Common myeloid progenitor, CD34-positive (primary cell): ENCODE results near the gene CHSY1. TPM values are rescaled to one million over a fixed set of nuclear protein-coding genes. Genes with fewer than 3 reads are reported as not detected.
A peak's percentile ranks its signal among the peaks of the same experiment; 100 is the strongest.

Experiments used
- CTCF ChIA-PET: fragments of 350-600 bp; sonication (Branson Sonifier 250); formaldehyde crosslinking; loops from one replicate; lab custom pipeline; 2021; ENCODE audit warnings: antibody characterized with exemption; lab: Charles Lee
- POLR2A ChIA-PET: fragments of 350-600 bp; sonication (Branson Sonifier 250); formaldehyde crosslinking; loops from one replicate; lab custom pipeline; 2021; ENCODE audit warnings: antibody characterized with exemption; lab: Charles Lee
- DNase-seq, 3 donors: peaks; one replicate each; pipeline versions ENCODE4 v3.0.0 to v3.0.0-alpha.2; 2013
- H3K27ac ChIP-seq, 2 experiments: 1 replicate in 1 of 2; 2 replicates in 1 of 2; pipeline ENCODE4 v1.7.0; 2013; ENCODE audit warnings: inconsistent platforms in 2 of 2, low read length in 2 of 2, mild to moderate bottlenecking in 2 of 2, low read depth in 1 of 2, moderate library complexity in 1 of 2; ENCODE audit not compliant: severe bottlenecking in 2 of 2, insufficient read depth in 1 of 2, poor library complexity in 1 of 2
- H3K27me3 ChIP-seq, 5 experiments: replicated peaks in 2 of 5; 1 replicate in 3 of 5; 2 replicates in 2 of 5; pipeline versions ENCODE4 v1.6.1 to v1.7.0; 2013; ENCODE audit warnings: low read length in 4 of 5, mild to moderate bottlenecking in 2 of 5, moderate library complexity in 2 of 5, inconsistent platforms in 1 of 5; ENCODE audit not compliant: insufficient read depth in 5 of 5, control insufficient read depth in 4 of 5
- H3K36me3 ChIP-seq, 4 experiments: 1 replicate in 2 of 4; 2 replicates in 2 of 4; pipeline versions ENCODE4 v1.6.1 to v1.7.0; 2013; ENCODE audit warnings: low read length in 3 of 4, control low read depth in 1 of 4, mild to moderate bottlenecking in 1 of 4; ENCODE audit not compliant: control insufficient read depth in 4 of 4, insufficient read depth in 4 of 4
- H3K4me1 ChIP-seq, 4 experiments: 1 replicate in 3 of 4; 2 replicates in 1 of 4; pipeline versions ENCODE4 v1.6.1 to v1.7.1; 2013; ENCODE audit warnings: low read length in 3 of 4, mild to moderate bottlenecking in 3 of 4, control low read depth in 1 of 4, inconsistent platforms in 1 of 4, moderate library complexity in 1 of 4; ENCODE audit not compliant: control insufficient read depth in 4 of 4, insufficient read depth in 4 of 4; ENCODE audit errors: control extremely low read depth in 1 of 4
- H3K4me3 ChIP-seq, 7 experiments: 1 replicate in 4 of 7; 2 replicates in 3 of 7; pipeline versions ENCODE4 v1.5.1 to v1.7.0; 2013; ENCODE audit warnings: mild to moderate bottlenecking in 7 of 7, low read length in 6 of 7, moderate library complexity in 6 of 7, inconsistent platforms in 2 of 7, low read depth in 2 of 7, control low read depth in 1 of 7; ENCODE audit not compliant: insufficient read depth in 4 of 7, control insufficient read depth in 1 of 7; ENCODE audit errors: extremely low read depth in 1 of 7
- H3K9me3 ChIP-seq, 5 experiments: 1 replicate in 4 of 5; 2 replicates in 1 of 5; pipeline versions ENCODE4 v1.6.1 to v1.7.1; 2013; ENCODE audit warnings: low read length in 4 of 5, mild to moderate bottlenecking in 2 of 5, inconsistent platforms in 1 of 5, low read depth in 1 of 5, moderate library complexity in 1 of 5; ENCODE audit not compliant: control insufficient read depth in 4 of 5, insufficient read depth in 2 of 5; ENCODE audit errors: control extremely low read depth in 1 of 5
- WGBS: methylation state at CpG from one replicate; pipeline ENCODE4 v1.1.5; 2013; ENCODE audit not compliant: insufficient coverage; 5-methylcytosine and 5-hydroxymethylcytosine counted together
- polyA plus RNA-seq: library from polyadenylated mRNA; unstranded; fragments of 120-200 nt; gene quantifications from one replicate; pipeline ENCODE4 v1.2.1, GENCODE V29; 2013

Gene CHSY1, protein sequence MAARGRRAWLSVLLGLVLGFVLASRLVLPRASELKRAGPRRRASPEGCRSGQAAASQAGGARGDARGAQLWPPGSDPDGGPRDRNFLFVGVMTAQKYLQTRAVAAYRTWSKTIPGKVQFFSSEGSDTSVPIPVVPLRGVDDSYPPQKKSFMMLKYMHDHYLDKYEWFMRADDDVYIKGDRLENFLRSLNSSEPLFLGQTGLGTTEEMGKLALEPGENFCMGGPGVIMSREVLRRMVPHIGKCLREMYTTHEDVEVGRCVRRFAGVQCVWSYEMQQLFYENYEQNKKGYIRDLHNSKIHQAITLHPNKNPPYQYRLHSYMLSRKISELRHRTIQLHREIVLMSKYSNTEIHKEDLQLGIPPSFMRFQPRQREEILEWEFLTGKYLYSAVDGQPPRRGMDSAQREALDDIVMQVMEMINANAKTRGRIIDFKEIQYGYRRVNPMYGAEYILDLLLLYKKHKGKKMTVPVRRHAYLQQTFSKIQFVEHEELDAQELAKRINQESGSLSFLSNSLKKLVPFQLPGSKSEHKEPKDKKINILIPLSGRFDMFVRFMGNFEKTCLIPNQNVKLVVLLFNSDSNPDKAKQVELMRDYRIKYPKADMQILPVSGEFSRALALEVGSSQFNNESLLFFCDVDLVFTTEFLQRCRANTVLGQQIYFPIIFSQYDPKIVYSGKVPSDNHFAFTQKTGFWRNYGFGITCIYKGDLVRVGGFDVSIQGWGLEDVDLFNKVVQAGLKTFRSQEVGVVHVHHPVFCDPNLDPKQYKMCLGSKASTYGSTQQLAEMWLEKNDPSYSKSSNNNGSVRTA
- 38.0 TPM for polyA plus RNA-seq

DNA sequence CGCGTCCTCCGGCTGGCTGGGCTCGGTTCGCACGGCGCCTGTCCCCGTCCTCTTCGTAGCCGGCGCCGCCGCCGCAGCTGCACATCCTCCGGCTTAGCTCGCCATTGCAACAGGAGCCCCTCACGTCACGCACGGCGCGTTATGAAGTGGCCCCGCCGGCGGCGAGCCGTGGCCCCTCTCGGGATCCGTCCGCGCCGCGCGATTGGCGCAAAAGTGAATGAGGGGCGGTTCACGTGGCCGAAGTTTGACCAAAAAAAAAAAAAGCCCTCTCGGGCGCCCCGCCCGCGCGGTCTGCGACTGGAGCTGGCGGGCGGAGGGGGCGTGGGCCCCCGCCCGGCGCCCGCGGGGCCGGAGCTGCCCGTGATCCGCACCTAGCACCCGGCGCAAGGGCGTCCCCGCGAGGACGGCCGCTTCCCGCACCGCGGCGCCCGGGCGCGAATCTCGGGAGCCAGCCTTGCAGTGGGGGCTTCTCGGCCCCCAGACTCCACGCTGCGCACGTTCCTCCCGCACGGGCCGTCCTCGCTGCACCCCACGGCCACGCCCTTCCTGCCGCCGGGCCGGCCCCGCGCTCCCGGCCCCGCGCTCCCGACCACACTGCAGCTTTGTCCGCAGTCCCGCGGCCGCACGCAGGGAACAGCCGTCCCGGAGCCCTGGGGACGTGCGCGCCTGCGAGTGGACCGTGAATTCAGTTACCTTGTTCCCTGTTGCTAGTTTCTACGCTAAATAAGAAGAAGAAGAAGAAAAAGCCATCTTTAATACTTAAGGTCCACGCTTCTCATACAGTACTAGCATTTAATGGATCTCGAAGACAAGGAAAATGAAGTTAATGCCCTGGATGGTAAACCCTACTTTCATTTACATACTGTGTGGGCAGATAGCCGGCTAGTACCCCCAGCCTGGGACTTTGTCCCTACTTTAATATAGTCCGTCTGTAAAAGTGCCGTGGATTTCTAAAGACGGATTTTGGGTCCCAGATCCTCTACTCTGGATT is at the start of gene CHSY1:
CHSY1 (minus strand) TSS at position 219 of the 991 bp plus-strand sequence. CDS start 592 bp downstream, outside the sequence.
- H3K4me3 ChIP-seq: peak within 1 kb of the TSS; percentile 75 to 92 (median 86)

DNA sequence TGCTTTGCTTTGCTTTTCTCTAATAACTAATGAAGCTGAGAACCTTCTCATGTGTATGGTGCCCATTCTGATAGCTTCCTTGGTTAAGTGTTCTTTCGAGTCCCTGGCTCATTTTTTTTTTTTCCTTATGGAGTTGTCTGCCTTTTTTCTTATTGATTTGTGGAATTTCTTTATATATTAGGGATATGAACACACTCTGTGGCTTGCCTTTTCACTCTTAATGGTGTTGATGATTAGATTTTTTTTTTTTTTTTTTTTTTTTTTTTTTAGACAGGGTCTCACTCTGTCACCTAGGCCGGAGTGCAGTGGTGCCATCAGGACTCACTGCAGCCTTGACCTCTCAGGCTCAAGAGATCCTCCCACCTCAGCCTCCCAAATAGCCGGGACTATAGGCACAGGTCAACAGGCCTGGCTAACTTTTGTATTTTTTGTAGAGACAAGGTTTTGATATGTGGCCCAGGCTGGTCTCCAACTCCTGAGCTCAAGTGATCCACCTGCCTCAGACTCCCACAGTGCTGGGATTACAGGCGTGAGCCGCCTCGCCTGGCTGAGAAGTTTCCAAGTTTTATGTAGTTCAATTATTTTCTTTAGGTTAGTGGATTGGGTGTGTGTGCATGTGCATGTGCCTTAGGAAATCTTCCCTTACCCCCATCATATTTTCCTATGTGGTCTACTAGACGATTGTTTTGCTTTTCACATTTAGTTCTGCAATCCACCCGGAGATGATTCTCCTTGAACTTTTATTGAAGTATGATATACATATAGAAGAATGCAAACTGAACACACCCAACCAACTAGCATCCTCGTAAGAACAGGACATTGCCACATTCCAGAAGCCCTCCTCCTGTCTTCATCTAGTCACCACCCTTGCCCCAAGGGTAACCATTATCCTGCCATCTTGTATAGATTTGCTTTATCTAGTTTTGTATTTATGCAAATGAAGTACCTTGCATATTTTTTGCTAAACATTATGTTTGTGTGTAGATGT is 44.9 kb upstream of the CHSY1 start:
- H3K4me3 ChIP-seq: peak overlapping the region in 3 of 7 experiments; percentile 88 to 96 (median 96)
- CTCF ChIA-PET: interaction anchor here (0.6 to 4.5 kb wide), 7 partner anchors 10 to 348 kb away, joined by 3 to 27 read pairs (median 4); no protein-coding TSS in a partner anchor
- WGBS: no CpG with 5 or more reads among the region's 9 CpGs
- no peaks in the 10 kb centered on the region for H3K27me3 ChIP-seq
- POLR2A ChIA-PET: interaction anchor here (0.6 to 1.2 kb wide), 2 partner anchors 193 to 217 kb away, joined by 3 read pairs; partner anchors contain the start of gene PCSK6
- no peaks in the 10 kb centered on the region for H3K9me3 ChIP-seq
- H3K4me1 ChIP-seq: peaks cover 13 to 28% (median 25%) of the 10 kb centered on the region in 4 experiments
- peaks cover 0 to 6% (median 2%) of the 10 kb centered on the region in 4 experiments for H3K36me3 ChIP-seq
- DNase-seq: no peak
- H3K27ac ChIP-seq: no peak overlapping the region

More for the DNA sequence above, at the start of gene CHSY1:
- 0% methylated on average over 75 of the region's 108 CpGs for WGBS
- H3K36me3 ChIP-seq: peaks cover 0 to 16% (median 3%) of the 10 kb centered on the region in 4 experiments
- H3K4me1 ChIP-seq: peaks cover 31 to 75% (median 68%) of the 10 kb centered on the region in 4 experiments
- H3K27me3 ChIP-seq: no peaks in the 10 kb centered on the region
- ChIA-PET CTCF (interaction anchor here (0.6 to 9.6 kb wide), 15 partner anchors 10 to 332 kb away, joined by 3 to 133 read pairs (median 4); partner anchors contain the start of gene SNRPA1), POLR2A (interaction anchor here (0.6 to 1.5 kb wide), 16 partner anchors 9 to 640 kb away, joined by 3 to 9 read pairs (median 4); partner anchors contain the start of gene SNRPA1)
- no peaks in the 10 kb centered on the region for H3K9me3 ChIP-seq
- DNase-seq: peak; percentile 92 to 96 (median 95)
- H3K27ac ChIP-seq: peak within 1 kb of the TSS in 1 of 2 experiments; percentile 75

DNA sequence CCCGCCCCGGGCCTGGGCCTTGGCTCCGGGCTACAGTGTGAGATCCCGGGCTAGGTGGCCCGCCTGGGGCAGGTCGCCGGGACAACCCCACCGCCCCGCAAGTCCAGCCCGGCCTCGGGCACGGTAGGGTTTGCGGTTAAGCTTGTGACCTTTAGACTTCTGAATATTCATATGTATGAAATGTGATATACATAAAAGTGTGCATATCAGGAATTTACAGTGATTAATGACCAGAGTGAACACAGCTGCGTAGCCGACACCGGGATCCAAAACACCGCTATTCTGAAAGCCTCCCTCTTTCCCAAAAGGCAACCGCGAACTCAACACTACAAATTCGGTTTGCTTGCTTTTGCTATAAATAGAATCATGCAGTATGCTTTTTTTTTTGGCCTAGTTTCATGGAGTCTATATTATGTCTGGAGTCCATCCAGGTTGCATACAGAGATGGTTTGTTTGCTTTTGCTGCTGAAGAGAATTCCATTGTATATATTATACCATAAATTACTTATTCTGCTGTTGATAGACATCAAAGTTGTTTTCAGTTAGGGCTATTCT is 43.8 kb upstream of the CHSY1 start:
- Histone ChIP-seq H3K27me3 (no peaks in the 10 kb centered on the region), H3K4me1 (peaks cover 13 to 29% (median 25%) of the 10 kb centered on the region in 4 experiments), H3K27ac (peak overlapping the region; percentile 86 to 95), H3K4me3 (peak overlapping the region; percentile 88 to 96 (median 95)), H3K9me3 (no peaks in the 10 kb centered on the region), H3K36me3 (peaks cover 0 to 10% (median 3%) of the 10 kb centered on the region in 4 experiments)
- ChIA-PET CTCF (interaction anchor here (0.6 to 4.5 kb wide), 5 partner anchors 196 to 359 kb away, joined by 3 to 27 read pairs (median 5); no protein-coding TSS in a partner anchor), POLR2A (interaction anchor here (0.6 to 1.2 kb wide), 5 partner anchors 17 to 337 kb away, joined by 3 to 5 read pairs (median 3); partner anchors contain the start of genes CHSY1 and PCSK6)
- 0% methylated on average over 11 of the region's 20 CpGs for WGBS
- DNase-seq: no peak

DNA sequence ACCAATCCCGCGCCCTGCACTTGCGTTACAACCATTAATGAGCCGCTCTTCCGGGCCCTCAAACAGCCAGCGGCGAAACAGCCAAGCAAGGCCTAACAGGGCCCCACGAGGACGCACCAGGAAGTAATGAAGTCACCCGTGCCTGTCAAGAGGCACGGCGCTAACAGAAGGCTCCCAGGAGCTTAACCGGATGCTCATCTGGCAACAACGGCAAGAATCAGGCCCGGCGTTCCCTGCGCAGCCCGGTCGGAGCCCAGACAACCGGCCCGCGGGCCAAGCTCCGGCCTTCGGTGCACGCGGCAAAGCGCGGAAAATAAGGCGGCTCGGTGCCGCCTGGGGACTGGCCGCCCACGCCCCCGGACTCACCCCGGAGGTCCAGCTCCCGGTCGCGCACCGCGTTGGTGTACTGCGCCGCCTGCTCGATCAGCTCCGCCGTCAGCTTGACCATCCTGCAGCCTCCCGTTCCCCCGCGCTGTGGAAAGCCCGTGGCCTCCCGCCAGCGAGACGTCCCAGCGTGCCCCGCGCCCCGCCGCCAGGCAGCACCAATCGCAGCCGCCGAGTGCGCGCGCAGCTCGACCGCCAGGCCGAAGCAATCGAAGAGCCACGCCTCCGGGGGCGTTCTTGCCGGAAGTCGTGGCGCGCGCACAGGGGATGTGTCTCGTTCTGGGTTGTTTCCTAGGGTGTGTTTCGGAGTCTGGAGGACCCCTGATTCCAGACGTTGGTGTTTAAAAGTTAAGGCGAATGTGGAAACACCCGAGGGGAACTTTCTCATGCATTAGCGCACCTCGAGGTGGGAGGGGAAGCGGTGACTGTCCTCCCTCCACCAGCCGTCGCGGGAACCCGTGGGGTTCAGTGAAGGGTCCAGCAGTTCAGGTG is 43.1 kb upstream of the CHSY1 start, which contains the start of gene SNRPA1:
SNRPA1 (minus strand) TSS at position 518 of the 876 bp plus-strand sequence; CDS start at position 448, 70 bp downstream.
- H3K27me3 ChIP-seq: no peaks in the 10 kb centered on the region
- 0% methylated on average over 84 of the region's 87 CpGs for WGBS
- peak within 1 kb of the TSS; percentile 86 to 95 for H3K27ac ChIP-seq
- DNase-seq: peak; percentile 93 to 97 (median 97)
- no peaks in the 10 kb centered on the region for H3K9me3 ChIP-seq
- H3K36me3 ChIP-seq: peaks cover 0 to 16% (median 8%) of the 10 kb centered on the region in 4 experiments
- CTCF ChIA-PET: interaction anchor here (0.9 to 4.5 kb wide), 6 partner anchors 42 to 360 kb away, joined by 3 to 27 read pairs (median 4); no protein-coding TSS in a partner anchor
- H3K4me1 ChIP-seq: peaks cover 13 to 29% (median 25%) of the 10 kb centered on the region in 4 experiments
- POLR2A ChIA-PET: interaction anchor here (0.6 to 1.2 kb wide), 5 partner anchors 16 to 338 kb away, joined by 3 to 5 read pairs (median 3); partner anchors contain the start of gene CHSY1
- peak within 1 kb of the TSS; percentile 88 to 96 (median 95) for H3K4me3 ChIP-seq
